SKM-1 (cell line): Measurements from ENCODE around the gene AVP.
"Not testable (repeated sequence)": the region's sequence is repeated elsewhere in the genome, so short reads cannot be mapped to it uniquely, and the experiment has no call there.

ENCODE experiments used
- DNase-seq: peaks from one replicate; lab custom pipeline; 2025; ENCODE audit not compliant: unreplicated experiment; lab: John Stamatoyannopoulos, UW

Gene AVP

GRCh38 chr20:3084283-3084985 lies at the start of gene AVP:
AVP (minus strand) TSS chr20:3084724; CDS start chr20:3084674, 50 bp downstream.
- DNase-seq: no peak

- no peak for DNase-seq
Observed at GRCh38 chr20:3134151-3134550, 49.6 kb upstream of the AVP start.

- DNase-seq: no peak
Observed at GRCh38 chr20:3133155-3133554, 48.6 kb upstream of the AVP start.

GRCh38 chr20:3130051-3130600 lies 45.6 kb upstream of the AVP start:
- DNase-seq: no peak

- DNase-seq: no peak
Observed at GRCh38 chr20:3129094-3129493, 44.6 kb upstream of the AVP start.

GRCh38 chr20:3128275-3128984 lies 43.9 kb upstream of the AVP start:
- no peak for DNase-seq

GRCh38 chr20:3126527-3126859 lies 42.0 kb upstream of the AVP start:
- DNase-seq: no peak

GRCh38 chr20:3125776-3126526 lies 41.4 kb upstream of the AVP start:
- not testable (repeated sequence) for DNase-seq

- DNase-seq: not testable (repeated sequence)
Observed at GRCh38 chr20:3124773-3125560, 40.4 kb upstream of the AVP start.

- DNase-seq: not testable (repeated sequence)
Observed at GRCh38 chr20:3124163-3124562, 39.6 kb upstream of the AVP start.

GRCh38 chr20:3123542-3123941 lies 39.0 kb upstream of the AVP start:
- no peak for DNase-seq

- DNase-seq: no peak
Observed at GRCh38 chr20:3121955-3122610, 37.6 kb upstream of the AVP start.

- no peak for DNase-seq
Observed at GRCh38 chr20:3121271-3121911, 36.9 kb upstream of the AVP start.

GRCh38 chr20:3119044-3119443 lies 34.5 kb upstream of the AVP start:
- DNase-seq: no peak

GRCh38 chr20:3117839-3118379 lies 33.4 kb upstream of the AVP start:
- not testable (repeated sequence) for DNase-seq

- DNase-seq: no peak
Observed at GRCh38 chr20:3116341-3116740, 31.8 kb upstream of the AVP start.

- no peak for DNase-seq
Observed at GRCh38 chr20:3115190-3116107, 30.9 kb upstream of the AVP start.

- no peak for DNase-seq
Observed at GRCh38 chr20:3111995-3112394, 27.5 kb upstream of the AVP start.

- no peak for DNase-seq
Observed at GRCh38 chr20:3111507-3111906, 27.0 kb upstream of the AVP start.
